H1 (cell line): ENCODE results near the gene MAP3K14. TPM values are rescaled to one million over a fixed set of nuclear protein-coding genes. Genes with fewer than 3 reads are reported as not detected.

Source experiments
- ATF3 ChIP-seq: IDR thresholded peaks from 2 replicates; pipeline ENCODE4 v1.6.1; 2011; ENCODE audit warnings: low read depth, mild to moderate bottlenecking, low read length; ENCODE audit not compliant: insufficient read depth
- CHD1 ChIP-seq: IDR thresholded peaks from 2 replicates; pipeline ENCODE4 v1.6.1; 2012; ENCODE audit warnings: low read depth, low read length, improper control_type of control experiment
- CREB1 ChIP-seq: IDR thresholded peaks from 2 replicates; pipeline ENCODE4 v1.6.1; 2012; ENCODE audit warnings: inconsistent platforms
- EGR1 ChIP-seq: IDR thresholded peaks from 2 replicates; pipeline ENCODE4 v1.6.1; 2011; ENCODE audit warnings: low read depth, low read length, borderline replicate concordance
- HDAC6 ChIP-seq: IDR thresholded peaks from one replicate; pipeline ENCODE4 v1.7.1; 2012; ENCODE audit warnings: low read depth, mild to moderate bottlenecking, inconsistent platforms, low read length, moderate library complexity
- JUND ChIP-seq: IDR thresholded peaks from 2 replicates; pipeline ENCODE4 v1.6.1; 2011; ENCODE audit warnings: mild to moderate bottlenecking, improper control_type of control experiment, low read length
- KDM4A ChIP-seq: IDR thresholded peaks from one replicate; pipeline ENCODE4 v1.7.1; 2012; ENCODE audit warnings: low read depth, mild to moderate bottlenecking, moderate library complexity, low read length, inconsistent platforms; ENCODE audit not compliant: severe bottlenecking
- SAP30 ChIP-seq: fragments of 300-600 bp; sonication (generic); IDR thresholded peaks from 2 replicates; pipeline ENCODE4 v1.7.1; 2012; ENCODE audit warnings: low read length, moderate library complexity, mild to moderate bottlenecking, inconsistent platforms; ENCODE audit not compliant: insufficient read depth, insufficient replicate concordance
- SIN3A ChIP-seq, 2 experiments: IDR thresholded peaks in 1 of 2; conservative IDR thresholded peaks in 1 of 2; 2 replicates each; pipeline ENCODE4 v1.6.1; 2011 to 2012; ENCODE audit warnings: low read length in 2 of 2, improper control_type of control experiment in 1 of 2, low read depth in 1 of 2, mild to moderate bottlenecking in 1 of 2
- polyA plus RNA-seq, 7 experiments: library from polyadenylated mRNA; depleted of rRNA in 3 of 7; stranded (reverse) in 5 of 7; unstranded in 2 of 7; fragments of >200 nt in 5 of 7; fragments of 200-250 nt in 2 of 7; gene quantifications; 1 replicate in 5 of 7; 2 replicates in 1 of 7; 4 replicates in 1 of 7; pipeline versions ENCODE4 v1.2.1 to v1.2.3, GENCODE V29; 2011 to 2013; ENCODE audit warnings: missing spikeins in 2 of 7, mixed read lengths in 2 of 7
- total RNA-seq: library from RNA; stranded (reverse); fragmentation: NEBNext Ultra II Directional; extraction: Animal tissue kit (Norgen Biotek cat#: 25700); gene quantifications from 2 replicates; pipeline ENCODE4 v1.2.1, GENCODE V29; 2021
- TF ChIP-seq, protein P1 (sequence below): IDR thresholded peaks from 2 replicates; pipeline ENCODE4 v1.6.1; 2012; ENCODE audit warnings: inconsistent platforms
- TF ChIP-seq, protein P2 (sequence below), 3 experiments: IDR thresholded peaks; 1 replicate in 2 of 3; 2 replicates in 1 of 3; pipeline versions ENCODE4 v1.5.1 to v1.6.1; 2011; ENCODE audit warnings: low read length in 3 of 3, mild to moderate bottlenecking in 3 of 3, inconsistent platforms in 2 of 3, low read depth in 1 of 3, moderate library complexity in 1 of 3; ENCODE audit not compliant: insufficient read depth in 1 of 3; ENCODE audit errors: control extremely low read depth in 1 of 3

MAP3K14 gene
- total and polyA plus RNA-seq, 2 of the 8 experiments (the other 6 are each of a cell fraction or from before 2014, with no cell fraction given) = 5.2 to 6.1 TPM

GRCh38 chr17:45270828-45271418 lies 45.9 kb downstream of the MAP3K14 start (continued):
- TF ChIP-seq JUND (no peak), CHD1 (no peak), SAP30 (no peak), SIN3A (conservative IDR thresholded peaks at IDR 0.05 in 1 of 2, IDR thresholded peaks at IDR 0.05 in 1 of 2; ENCODE audit: low read depth in 1 of 2, low read length in 2 of 2) (no peak), HDAC6 (no peak), CREB1 (peak; percentile 15; the same call in 1 of the 2 replicates), EGR1 (no peak), ATF3 (no peak), KDM4A (no peak)
- TF ChIP-seq, protein P1, sequence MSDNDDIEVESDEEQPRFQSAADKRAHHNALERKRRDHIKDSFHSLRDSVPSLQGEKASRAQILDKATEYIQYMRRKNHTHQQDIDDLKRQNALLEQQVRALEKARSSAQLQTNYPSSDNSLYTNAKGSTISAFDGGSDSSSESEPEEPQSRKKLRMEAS = peak; percentile 58
- TF ChIP-seq, protein P2, sequence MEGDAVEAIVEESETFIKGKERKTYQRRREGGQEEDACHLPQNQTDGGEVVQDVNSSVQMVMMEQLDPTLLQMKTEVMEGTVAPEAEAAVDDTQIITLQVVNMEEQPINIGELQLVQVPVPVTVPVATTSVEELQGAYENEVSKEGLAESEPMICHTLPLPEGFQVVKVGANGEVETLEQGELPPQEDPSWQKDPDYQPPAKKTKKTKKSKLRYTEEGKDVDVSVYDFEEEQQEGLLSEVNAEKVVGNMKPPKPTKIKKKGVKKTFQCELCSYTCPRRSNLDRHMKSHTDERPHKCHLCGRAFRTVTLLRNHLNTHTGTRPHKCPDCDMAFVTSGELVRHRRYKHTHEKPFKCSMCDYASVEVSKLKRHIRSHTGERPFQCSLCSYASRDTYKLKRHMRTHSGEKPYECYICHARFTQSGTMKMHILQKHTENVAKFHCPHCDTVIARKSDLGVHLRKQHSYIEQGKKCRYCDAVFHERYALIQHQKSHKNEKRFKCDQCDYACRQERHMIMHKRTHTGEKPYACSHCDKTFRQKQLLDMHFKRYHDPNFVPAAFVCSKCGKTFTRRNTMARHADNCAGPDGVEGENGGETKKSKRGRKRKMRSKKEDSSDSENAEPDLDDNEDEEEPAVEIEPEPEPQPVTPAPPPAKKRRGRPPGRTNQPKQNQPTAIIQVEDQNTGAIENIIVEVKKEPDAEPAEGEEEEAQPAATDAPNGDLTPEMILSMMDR (IDR thresholded peaks at IDR 0.05; ENCODE audit: control extremely low read depth in 1 of 3, insufficient read depth in 1 of 3, low read depth in 1 of 3, low read length in 3 of 3) = peak; percentile 93 to 100 (median 96)
- TF ChIP-seq, all 59 proteins: peak for 6
